HCT116 (cell line): ENCODE data around the gene TRIM38. TPM values are rescaled to one million over a fixed set of nuclear protein-coding genes. Genes with fewer than 3 reads are reported as not detected.

Source experiments
- CEBPB ChIP-seq: IDR thresholded peaks from 2 replicates; pipeline ENCODE4 v1.6.1; 2012; ENCODE audit warnings: low read depth
- EZH2phosphoT487 ChIP-seq: fragments of 200-600 bp; IDR thresholded peaks from 2 replicates; pipeline ENCODE4 v1.6.1; 2018; ENCODE audit warnings: antibody characterized with exemption, borderline replicate concordance
- FOSL1 ChIP-seq: IDR thresholded peaks from 2 replicates; pipeline ENCODE4 v1.6.1; 2012; ENCODE audit warnings: low read depth
- POLR2A ChIP-seq: IDR thresholded peaks from 2 replicates; pipeline ENCODE4 v1.7.0; 2011; ENCODE audit warnings: borderline replicate concordance; ENCODE audit not compliant: insufficient read depth, insufficient read length; ENCODE audit errors: extremely low read depth
- POLR2AphosphoS5 ChIP-seq: IDR thresholded peaks from 2 replicates; pipeline ENCODE4 v1.6.1; 2011; ENCODE audit warnings: mild to moderate bottlenecking, low read depth, low read length, moderate library complexity
- RAD21 ChIP-seq: IDR thresholded peaks from 2 replicates; pipeline ENCODE4 v1.6.1; 2012; ENCODE audit warnings: low read depth, mild to moderate bottlenecking
- TCF7L2 ChIP-seq: IDR thresholded peaks from 2 replicates; pipeline ENCODE4 v1.7.0; 2011; ENCODE audit warnings: borderline replicate concordance, inconsistent platforms; ENCODE audit not compliant: insufficient read depth, insufficient read length; ENCODE audit errors: extremely low read depth
- total RNA-seq: library from RNA; stranded (reverse); gene quantifications from one replicate; pipeline ENCODE4 v1.2.1, GENCODE V29; 2021; ENCODE audit not compliant: unreplicated experiment
- TF ChIP-seq, protein P1 (sequence below): IDR thresholded peaks from 2 replicates; pipeline ENCODE4 v1.6.1; 2012; ENCODE audit warnings: low read depth
- TF ChIP-seq, protein P2 (sequence below), 3 experiments: fragments of 200-600 bp in 1 of 3; sonication (generic) in 1 of 3; IDR thresholded peaks in 2 of 3; conservative IDR thresholded peaks in 1 of 3; 2 replicates each; pipeline ENCODE4 v1.5.1; 2012 to 2017; ENCODE audit warnings: low read depth in 2 of 3, low read length in 2 of 3, antibody characterized with exemption in 1 of 3, borderline replicate concordance in 1 of 3, control low read depth in 1 of 3, mild to moderate bottlenecking in 1 of 3, mixed read lengths in 1 of 3, mixed run types in 1 of 3, moderate library complexity in 1 of 3; ENCODE audit not compliant: insufficient read depth in 1 of 3

Gene TRIM38
- total RNA-seq, 1 experiment from 2014 or later, result 9.6 TPM

DNA sequence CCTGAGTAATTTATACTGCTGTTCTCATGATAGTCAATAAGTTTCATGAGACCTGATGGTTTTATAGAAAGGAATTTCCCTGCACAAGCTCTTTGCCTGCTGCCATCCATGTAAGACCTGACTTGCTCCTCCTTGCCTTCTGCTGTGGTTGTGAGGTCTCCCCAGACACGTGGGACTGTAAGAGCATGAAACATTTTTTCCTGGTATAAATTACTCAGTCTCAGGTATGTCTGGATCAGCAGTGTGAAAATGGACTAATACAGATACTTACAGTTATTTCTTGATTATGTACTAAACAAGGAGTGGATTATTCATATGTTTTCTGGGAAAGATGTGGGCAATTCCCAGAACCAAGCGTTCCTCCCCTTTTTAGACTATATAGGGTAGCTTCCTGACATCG is 1.9 kb upstream of the TRIM38 start (continued):
- TF ChIP-seq, protein P1, sequence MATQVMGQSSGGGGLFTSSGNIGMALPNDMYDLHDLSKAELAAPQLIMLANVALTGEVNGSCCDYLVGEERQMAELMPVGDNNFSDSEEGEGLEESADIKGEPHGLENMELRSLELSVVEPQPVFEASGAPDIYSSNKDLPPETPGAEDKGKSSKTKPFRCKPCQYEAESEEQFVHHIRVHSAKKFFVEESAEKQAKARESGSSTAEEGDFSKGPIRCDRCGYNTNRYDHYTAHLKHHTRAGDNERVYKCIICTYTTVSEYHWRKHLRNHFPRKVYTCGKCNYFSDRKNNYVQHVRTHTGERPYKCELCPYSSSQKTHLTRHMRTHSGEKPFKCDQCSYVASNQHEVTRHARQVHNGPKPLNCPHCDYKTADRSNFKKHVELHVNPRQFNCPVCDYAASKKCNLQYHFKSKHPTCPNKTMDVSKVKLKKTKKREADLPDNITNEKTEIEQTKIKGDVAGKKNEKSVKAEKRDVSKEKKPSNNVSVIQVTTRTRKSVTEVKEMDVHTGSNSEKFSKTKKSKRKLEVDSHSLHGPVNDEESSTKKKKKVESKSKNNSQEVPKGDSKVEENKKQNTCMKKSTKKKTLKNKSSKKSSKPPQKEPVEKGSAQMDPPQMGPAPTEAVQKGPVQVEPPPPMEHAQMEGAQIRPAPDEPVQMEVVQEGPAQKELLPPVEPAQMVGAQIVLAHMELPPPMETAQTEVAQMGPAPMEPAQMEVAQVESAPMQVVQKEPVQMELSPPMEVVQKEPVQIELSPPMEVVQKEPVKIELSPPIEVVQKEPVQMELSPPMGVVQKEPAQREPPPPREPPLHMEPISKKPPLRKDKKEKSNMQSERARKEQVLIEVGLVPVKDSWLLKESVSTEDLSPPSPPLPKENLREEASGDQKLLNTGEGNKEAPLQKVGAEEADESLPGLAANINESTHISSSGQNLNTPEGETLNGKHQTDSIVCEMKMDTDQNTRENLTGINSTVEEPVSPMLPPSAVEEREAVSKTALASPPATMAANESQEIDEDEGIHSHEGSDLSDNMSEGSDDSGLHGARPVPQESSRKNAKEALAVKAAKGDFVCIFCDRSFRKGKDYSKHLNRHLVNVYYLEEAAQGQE, result no peak
- no peak for TF ChIP-seq EZH2phosphoT487
- TF ChIP-seq CEBPB, result no peak
- no peak for TF ChIP-seq POLR2A
- no peak for TF ChIP-seq TCF7L2
- no peak for TF ChIP-seq POLR2AphosphoS5
- TF ChIP-seq FOSL1, result no peak
- TF ChIP-seq, protein P2, sequence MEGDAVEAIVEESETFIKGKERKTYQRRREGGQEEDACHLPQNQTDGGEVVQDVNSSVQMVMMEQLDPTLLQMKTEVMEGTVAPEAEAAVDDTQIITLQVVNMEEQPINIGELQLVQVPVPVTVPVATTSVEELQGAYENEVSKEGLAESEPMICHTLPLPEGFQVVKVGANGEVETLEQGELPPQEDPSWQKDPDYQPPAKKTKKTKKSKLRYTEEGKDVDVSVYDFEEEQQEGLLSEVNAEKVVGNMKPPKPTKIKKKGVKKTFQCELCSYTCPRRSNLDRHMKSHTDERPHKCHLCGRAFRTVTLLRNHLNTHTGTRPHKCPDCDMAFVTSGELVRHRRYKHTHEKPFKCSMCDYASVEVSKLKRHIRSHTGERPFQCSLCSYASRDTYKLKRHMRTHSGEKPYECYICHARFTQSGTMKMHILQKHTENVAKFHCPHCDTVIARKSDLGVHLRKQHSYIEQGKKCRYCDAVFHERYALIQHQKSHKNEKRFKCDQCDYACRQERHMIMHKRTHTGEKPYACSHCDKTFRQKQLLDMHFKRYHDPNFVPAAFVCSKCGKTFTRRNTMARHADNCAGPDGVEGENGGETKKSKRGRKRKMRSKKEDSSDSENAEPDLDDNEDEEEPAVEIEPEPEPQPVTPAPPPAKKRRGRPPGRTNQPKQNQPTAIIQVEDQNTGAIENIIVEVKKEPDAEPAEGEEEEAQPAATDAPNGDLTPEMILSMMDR (IDR thresholded peaks at IDR 0.05 in 2 of 3, conservative IDR thresholded peaks at IDR 0.05 in 1 of 3; ENCODE audit: borderline replicate concordance in 1 of 3, insufficient read depth in 1 of 3, low read depth in 2 of 3, low read length in 2 of 3), result no peak
- no peak for TF ChIP-seq RAD21
